Nephron progenitor cell (in vitro differentiated cells): ENCODE data around the gene KLK6.
"Not testable (repeated sequence)": the region's sequence is repeated elsewhere in the genome, so short reads cannot be mapped to it uniquely, and the experiment has no call there.

Source experiments
- DNase-seq: peaks from one replicate; pipeline ENCODE4 v3.0.0; 2021
- H3K27ac Mint-ChIP-seq: 2 replicates; pipeline ENCODE4 v1.8.0; 2021; ENCODE audit warnings: mild to moderate bottlenecking, moderate library complexity, mixed read lengths
- H3K27me3 Mint-ChIP-seq: 2 replicates; pipeline ENCODE4 v1.8.0; 2021; ENCODE audit warnings: mild to moderate bottlenecking, low read depth, mixed read lengths; ENCODE audit not compliant: poor library complexity
- H3K36me3 Mint-ChIP-seq: 2 replicates; pipeline ENCODE4 v1.8.0; 2021; ENCODE audit warnings: low read depth, mixed read lengths
- H3K4me1 Mint-ChIP-seq: 2 replicates; pipeline ENCODE4 v1.8.0; 2021; ENCODE audit warnings: mixed read lengths
- H3K4me3 Mint-ChIP-seq: 2 replicates; pipeline ENCODE4 v1.8.0; 2021; ENCODE audit warnings: mild to moderate bottlenecking, moderate library complexity, mixed read lengths
- H3K9me3 Mint-ChIP-seq: 2 replicates; pipeline ENCODE4 v1.8.0; 2021; ENCODE audit warnings: mild to moderate bottlenecking, moderate library complexity, mixed read lengths
- CTCF ChIP-seq: fragments of 200-600 bp; sonication (generic); IDR thresholded peaks from 2 replicates; pipeline ENCODE4 v1.5.0; 2021; ENCODE audit warnings: antibody characterized with exemption

Gene KLK6

GRCh38 chr19:50978772-50979390 lies 9.5 kb upstream of the KLK6 start:
- Mint-ChIP-seq H3K27ac (no peak overlapping the region), H3K4me3 (no peak overlapping the region), H3K4me1 (peaks cover 73% of the 10 kb centered on the region), H3K36me3 (peaks cover 4% of the 10 kb centered on the region), H3K27me3 (peaks cover 36% of the 10 kb centered on the region), H3K9me3 (peaks cover 4% of the 10 kb centered on the region)
- TF ChIP-seq CTCF: no peak
- DNase-seq: no peak

- no peak for TF ChIP-seq CTCF
- no peak for DNase-seq
- Mint-ChIP-seq H3K4me3 (no peak overlapping the region), H3K27ac (no peak overlapping the region), H3K27me3 (peaks cover 30% of the 10 kb centered on the region), H3K36me3 (peaks cover 4% of the 10 kb centered on the region), H3K4me1 (peaks cover 76% of the 10 kb centered on the region), H3K9me3 (peaks cover 4% of the 10 kb centered on the region)
These were observed 8.2 kb upstream of the KLK6 start for GRCh38 chr19:50977626-50978025.

GRCh38 chr19:50975766-50976165 lies 6.4 kb upstream of the KLK6 start:
- Mint-ChIP-seq H3K4me3 (no peak overlapping the region), H3K9me3 (peaks cover 4% of the 10 kb centered on the region), H3K36me3 (peaks cover 4% of the 10 kb centered on the region), H3K27ac (no peak overlapping the region), H3K4me1 (peaks cover 75% of the 10 kb centered on the region), H3K27me3 (peaks cover 16% of the 10 kb centered on the region)
- TF ChIP-seq CTCF: no peak
- DNase-seq: no peak

- TF ChIP-seq CTCF: no peak
- Mint-ChIP-seq H3K4me3 (no peak overlapping the region), H3K9me3 (peaks cover 4% of the 10 kb centered on the region), H3K4me1 (peaks cover 75% of the 10 kb centered on the region), H3K27me3 (peaks cover 18% of the 10 kb centered on the region), H3K27ac (peak overlapping the region; percentile 66), H3K36me3 (peaks cover 4% of the 10 kb centered on the region)
- DNase-seq: no peak
These were observed 5.5 kb upstream of the KLK6 start for GRCh38 chr19:50974702-50975556.

GRCh38 chr19:50972795-50973376 lies 3.5 kb upstream of the KLK6 start:
- Mint-ChIP-seq H3K27ac (no peak overlapping the region), H3K4me1 (peaks cover 75% of the 10 kb centered on the region), H3K4me3 (no peak overlapping the region), H3K27me3 (peaks cover 17% of the 10 kb centered on the region), H3K9me3 (peaks cover 4% of the 10 kb centered on the region), H3K36me3 (peaks cover 4% of the 10 kb centered on the region)
- no peak for DNase-seq
- no peak for TF ChIP-seq CTCF

GRCh38 chr19:50969810-50970209 lies 419 bp upstream of the KLK6 start:
- H3K4me3 Mint-ChIP-seq, H3K27ac Mint-ChIP-seq: not testable (repeated sequence)

More at GRCh38 chr19:50969810-50970209, 419 bp upstream of the KLK6 start:
- H3K9me3 Mint-ChIP-seq, DNase-seq, H3K36me3 Mint-ChIP-seq: not testable (repeated sequence)
- Mint-ChIP-seq H3K27me3 (peaks cover 13% of the 10 kb centered on the region), H3K4me1 (peaks cover 82% of the 10 kb centered on the region)
